Vagina (tissue), 2 donors: ENCODE measurements around the gene MAML3. TPM values are rescaled to one million over a fixed set of nuclear protein-coding genes. Genes with fewer than 3 reads are reported as not detected.

Experiments used
- DNase-seq, 2 donors: peaks; one replicate each; pipeline ENCODE4 v3.0.0-alpha.2; 2017; ENCODE audit errors: extremely low spot score in 2 of 2
- H3K27ac ChIP-seq: fragments of 200-600 bp; sonication (generic); one replicate; pipeline ENCODE4 v1.5.1; 2019
- H3K27me3 ChIP-seq: fragments of 200-600 bp; sonication (generic); one replicate; pipeline ENCODE4 v1.5.1; 2019
- H3K36me3 ChIP-seq, 2 donors: fragments of 200-600 bp; sonication (generic); one replicate each; pipeline ENCODE4 v1.5.1; 2017 to 2019
- H3K4me1 ChIP-seq: fragments of 200-600 bp; sonication (generic); one replicate; pipeline ENCODE4 v1.5.1; 2019
- H3K4me3 ChIP-seq, 2 donors: fragments of 200-600 bp; sonication (generic); 1 replicate in 1 of 2; 2 replicates in 1 of 2; pipeline ENCODE4 v1.5.1; 2016 to 2019
- H3K9me3 ChIP-seq: fragments of 200-600 bp; sonication (generic); one replicate; pipeline ENCODE4 v1.5.1; 2019
- CTCF ChIP-seq, 3 experiments: fragments of 450-650 bp in 2 of 3; fragments of 200-600 bp in 1 of 3; sonication (generic) in 1 of 3; IDR thresholded peaks; one replicate each; pipeline ENCODE4 v1.5.1; 2017 to 2019; ENCODE audit warnings: antibody characterized with exemption in 3 of 3, mild to moderate bottlenecking in 2 of 3, moderate library complexity in 2 of 3
- POLR2A ChIP-seq, 2 donors: fragments of 450-650 bp; IDR thresholded peaks; one replicate each; pipeline ENCODE4 v1.6.1; 2017; ENCODE audit warnings: antibody characterized with exemption in 2 of 2, mild to moderate bottlenecking in 2 of 2, moderate library complexity in 2 of 2
- POLR2AphosphoS5 ChIP-seq, 2 donors: sonication (generic); formaldehyde crosslinking; IDR thresholded peaks; one replicate each; pipeline ENCODE4 v1.9.0; 2017; ENCODE audit warnings: antibody characterized with exemption in 2 of 2, mild to moderate bottlenecking in 2 of 2, low read depth in 1 of 2; ENCODE audit not compliant: insufficient read depth in 1 of 2
- intact Hi-C: fragments of 100-400 bp; cut with DNase I; formaldehyde crosslinking; loops from one replicate; pipeline ENCODE4 v1.15.1; 2023
- total RNA-seq: library from RNA; depleted of rRNA; stranded (reverse); fragments of >200 nt; gene quantifications from one replicate; pipeline ENCODE4 v1.2.3, GENCODE V29; 2016

Gene MAML3
- total RNA-seq, 1 donor from 2014 or later, result 16.2 TPM

- Histone ChIP-seq H3K4me1 (peaks cover 5% of the 10 kb centered on the region), H3K4me3 (no peak overlapping the region), H3K27me3 (no peaks in the 10 kb centered on the region), H3K27ac (no peak overlapping the region), H3K9me3 (no peaks in the 10 kb centered on the region), H3K36me3 (no peaks in the 10 kb centered on the region)
- intact Hi-C loops, result no loop called here
- no peak for DNase-seq
- TF ChIP-seq POLR2A (IDR thresholded peaks at IDR 0.05) (no peak), CTCF (IDR thresholded peaks at IDR 0.05) (no peak), POLR2AphosphoS5 (IDR thresholded peaks at IDR 0.05; ENCODE audit: insufficient read depth in 1 of 2, low read depth in 1 of 2) (no peak)
Measured at GRCh38 chr4:140057701-140058100, 96.3 kb downstream of the MAML3 start.

- intact Hi-C loops, result no loop called here
Measured at GRCh38 chr4:140056015-140056414, 98.0 kb downstream of the MAML3 start.

GRCh38 chr4:140054861-140055260 lies 99.1 kb downstream of the MAML3 start:
- no peak for TF ChIP-seq POLR2A (IDR thresholded peaks at IDR 0.05)
- no peak overlapping the region for H3K4me3 ChIP-seq
- no peaks in the 10 kb centered on the region for H3K27me3 ChIP-seq
- no peak for DNase-seq
- H3K9me3 ChIP-seq, result no peaks in the 10 kb centered on the region
- no peaks in the 10 kb centered on the region for H3K36me3 ChIP-seq
- intact Hi-C loops, result no loop called here
- no peak overlapping the region for H3K27ac ChIP-seq
- peaks cover 12% of the 10 kb centered on the region for H3K4me1 ChIP-seq

More at GRCh38 chr4:140056015-140056414, 98.0 kb downstream of the MAML3 start:
- Histone ChIP-seq H3K27me3 (no peaks in the 10 kb centered on the region), H3K4me3 (no peak overlapping the region), H3K4me1 (peaks cover 5% of the 10 kb centered on the region), H3K36me3 (no peaks in the 10 kb centered on the region), H3K9me3 (no peaks in the 10 kb centered on the region), H3K27ac (no peak overlapping the region)
- no peak for DNase-seq
- TF ChIP-seq CTCF (IDR thresholded peaks at IDR 0.05) (no peak), POLR2A (IDR thresholded peaks at IDR 0.05) (no peak), POLR2AphosphoS5 (IDR thresholded peaks at IDR 0.05; ENCODE audit: insufficient read depth in 1 of 2, low read depth in 1 of 2) (no peak)

- Histone ChIP-seq H3K36me3 (no peaks in the 10 kb centered on the region), H3K9me3 (no peaks in the 10 kb centered on the region), H3K27ac (no peak overlapping the region), H3K4me1 (peaks cover 23% of the 10 kb centered on the region), H3K27me3 (no peaks in the 10 kb centered on the region), H3K4me3 (no peak overlapping the region)
- TF ChIP-seq POLR2AphosphoS5 (IDR thresholded peaks at IDR 0.05; ENCODE audit: insufficient read depth in 1 of 2, low read depth in 1 of 2) (no peak), POLR2A (IDR thresholded peaks at IDR 0.05) (no peak), CTCF (IDR thresholded peaks at IDR 0.05) (no peak)
- no peak for DNase-seq
- intact Hi-C loops, result no loop called here
Measured at GRCh38 chr4:140053185-140053584, 100.8 kb downstream of the MAML3 start.

DNA sequence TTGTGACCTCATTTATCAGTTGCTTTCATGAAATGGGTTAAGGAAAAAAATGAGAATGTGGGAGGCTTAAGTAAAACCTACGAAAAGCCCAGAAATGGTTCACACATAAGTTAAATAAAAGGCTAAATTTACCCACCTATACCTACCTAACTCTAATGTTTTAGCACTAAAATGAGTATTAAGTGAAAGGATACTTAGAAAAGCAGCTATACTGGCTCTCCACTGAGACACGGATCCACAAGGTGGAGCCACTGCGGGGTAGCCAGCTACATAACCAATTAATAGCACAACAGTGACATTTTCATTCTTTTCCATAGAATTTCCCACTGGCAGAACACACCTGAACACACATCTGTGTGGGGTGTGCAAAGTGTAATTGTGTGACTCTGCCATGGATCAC lies 101.9 kb downstream of the MAML3 start:
- DNase-seq, result no peak
- intact Hi-C loops, result no loop called here
- TF ChIP-seq CTCF (IDR thresholded peaks at IDR 0.05) (no peak), POLR2AphosphoS5 (IDR thresholded peaks at IDR 0.05; ENCODE audit: insufficient read depth in 1 of 2, low read depth in 1 of 2) (no peak), POLR2A (IDR thresholded peaks at IDR 0.05) (no peak)
- no peaks in the 10 kb centered on the region for H3K27me3 ChIP-seq
- H3K27ac ChIP-seq, result no peak overlapping the region
- no peaks in the 10 kb centered on the region for H3K36me3 ChIP-seq
- peaks cover 29% of the 10 kb centered on the region for H3K4me1 ChIP-seq
- no peaks in the 10 kb centered on the region for H3K9me3 ChIP-seq
- H3K4me3 ChIP-seq, result no peak overlapping the region
